ENCODE results near the gene MAP2K5.

DNA sequence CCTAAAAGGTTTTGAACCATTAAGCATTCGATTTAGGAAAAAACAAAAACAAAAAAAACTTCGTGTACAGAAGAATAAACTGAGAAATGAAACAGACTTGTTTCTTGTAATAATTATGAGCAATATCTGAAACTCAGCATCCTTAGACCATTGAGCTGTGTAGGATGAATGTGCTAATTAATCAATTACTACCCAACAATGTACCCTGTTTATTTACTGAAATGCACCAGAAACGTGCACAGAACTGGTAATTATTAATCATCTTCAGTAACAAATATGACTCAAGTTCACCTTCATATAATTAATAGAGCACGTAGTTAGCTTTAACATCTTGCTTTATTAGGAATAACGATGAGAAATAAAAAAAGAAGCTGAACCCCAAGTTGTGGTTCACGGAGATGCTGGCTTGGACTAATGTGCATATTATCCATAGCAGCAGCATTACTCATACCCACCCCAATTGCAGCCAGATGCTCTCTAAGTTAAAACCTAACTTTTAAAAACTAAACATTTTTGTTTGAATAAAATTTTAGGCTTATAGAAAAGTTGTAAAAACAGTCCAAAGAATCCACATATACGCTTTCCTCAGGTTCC, 31.8 kb upstream of the MAP2K5 start:
- TF ChIP-seq, protein P1, sequence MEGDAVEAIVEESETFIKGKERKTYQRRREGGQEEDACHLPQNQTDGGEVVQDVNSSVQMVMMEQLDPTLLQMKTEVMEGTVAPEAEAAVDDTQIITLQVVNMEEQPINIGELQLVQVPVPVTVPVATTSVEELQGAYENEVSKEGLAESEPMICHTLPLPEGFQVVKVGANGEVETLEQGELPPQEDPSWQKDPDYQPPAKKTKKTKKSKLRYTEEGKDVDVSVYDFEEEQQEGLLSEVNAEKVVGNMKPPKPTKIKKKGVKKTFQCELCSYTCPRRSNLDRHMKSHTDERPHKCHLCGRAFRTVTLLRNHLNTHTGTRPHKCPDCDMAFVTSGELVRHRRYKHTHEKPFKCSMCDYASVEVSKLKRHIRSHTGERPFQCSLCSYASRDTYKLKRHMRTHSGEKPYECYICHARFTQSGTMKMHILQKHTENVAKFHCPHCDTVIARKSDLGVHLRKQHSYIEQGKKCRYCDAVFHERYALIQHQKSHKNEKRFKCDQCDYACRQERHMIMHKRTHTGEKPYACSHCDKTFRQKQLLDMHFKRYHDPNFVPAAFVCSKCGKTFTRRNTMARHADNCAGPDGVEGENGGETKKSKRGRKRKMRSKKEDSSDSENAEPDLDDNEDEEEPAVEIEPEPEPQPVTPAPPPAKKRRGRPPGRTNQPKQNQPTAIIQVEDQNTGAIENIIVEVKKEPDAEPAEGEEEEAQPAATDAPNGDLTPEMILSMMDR (conservative IDR thresholded peaks at IDR 0.05; ENCODE audit: low read length) = no peak
- no peak for TF ChIP-seq EZH2phosphoT487 (IDR thresholded peaks at IDR 0.05; ENCODE audit: borderline replicate concordance)
